ENCODE results near the gene MMEL1.
"Not testable (repeated sequence)": the region's sequence is repeated elsewhere in the genome, so short reads cannot be mapped to it uniquely, and the experiment has no call there.

MMEL1 gene

GRCh38 chr1:2557482-2558400 is 75.1 kb downstream of the MMEL1 start:
- Histone ChIP-seq H3K9me3 (ENCODE audit: control insufficient read depth in 1 of 2, low read length in 2 of 2) (no peaks in the 10 kb centered on the region), H3K27ac (ENCODE audit: low read depth, low read length) (peak overlapping the region; percentile 99), H3K4me3 (ENCODE audit: low read depth in 1 of 2, low read length in 2 of 2) (peak overlapping the region; percentile 96 to 98), H3K36me3 (ENCODE audit: control insufficient read depth in 1 of 2, insufficient read depth in 2 of 2, low read length in 2 of 2) (peaks cover 36 to 47% of the 10 kb centered on the region in 2 donors), H3K4me1 (ENCODE audit: control insufficient read depth in 1 of 2, insufficient read depth in 2 of 2, low read length in 2 of 2) (peaks cover 24 to 52% of the 10 kb centered on the region in 2 donors), H3K27me3 (ENCODE audit: control insufficient read depth in 1 of 2, insufficient read depth in 2 of 2, low read length in 2 of 2) (no peaks in the 10 kb centered on the region), H3K9ac (ENCODE audit: low read depth in 1 of 2, low read length in 2 of 2) (peak overlapping the region; percentile 99 to 100)

GRCh38 chr1:2556678-2557481 is 75.9 kb downstream of the MMEL1 start:
- Histone ChIP-seq H3K27ac (ENCODE audit: low read depth, low read length) (peak overlapping the region; percentile 99), H3K9ac (ENCODE audit: low read depth in 1 of 2, low read length in 2 of 2) (peak overlapping the region; percentile 99 to 100), H3K9me3 (ENCODE audit: control insufficient read depth in 1 of 2, low read length in 2 of 2) (no peaks in the 10 kb centered on the region), H3K4me1 (ENCODE audit: control insufficient read depth in 1 of 2, insufficient read depth in 2 of 2, low read length in 2 of 2) (peaks cover 24 to 52% of the 10 kb centered on the region in 2 donors), H3K27me3 (ENCODE audit: control insufficient read depth in 1 of 2, insufficient read depth in 2 of 2, low read length in 2 of 2) (no peaks in the 10 kb centered on the region), H3K4me3 (ENCODE audit: low read depth in 1 of 2, low read length in 2 of 2) (peak overlapping the region; percentile 96 to 98), H3K36me3 (ENCODE audit: control insufficient read depth in 1 of 2, insufficient read depth in 2 of 2, low read length in 2 of 2) (peaks cover 30 to 38% of the 10 kb centered on the region in 2 donors)

- Histone ChIP-seq H3K4me1 (ENCODE audit: control insufficient read depth in 1 of 2, insufficient read depth in 2 of 2, low read length in 2 of 2) (peaks cover 24 to 52% of the 10 kb centered on the region in 2 donors), H3K27ac (ENCODE audit: low read depth, low read length) (peak within 1 kb of the TSS; percentile 99), H3K36me3 (ENCODE audit: control insufficient read depth in 1 of 2, insufficient read depth in 2 of 2, low read length in 2 of 2) (peaks cover 24 to 32% of the 10 kb centered on the region in 2 donors), H3K27me3 (ENCODE audit: control insufficient read depth in 1 of 2, insufficient read depth in 2 of 2, low read length in 2 of 2) (no peaks in the 10 kb centered on the region), H3K9me3 (ENCODE audit: control insufficient read depth in 1 of 2, low read length in 2 of 2) (no peaks in the 10 kb centered on the region), H3K4me3 (ENCODE audit: low read depth in 1 of 2, low read length in 2 of 2) (peak within 1 kb of the TSS; percentile 96 to 98), H3K9ac (ENCODE audit: low read depth in 1 of 2, low read length in 2 of 2) (peak within 1 kb of the TSS; percentile 99 to 100)
Observed at GRCh38 chr1:2556277-2556677, 76.5 kb downstream of the MMEL1 start, which contains the start of gene TNFRSF14. Gene TNFRSF14, plus strand, starts transcription at chr1:2556371. Its CDS starts 294 bp downstream, at chr1:2556665.

- H3K9me3 ChIP-seq (ENCODE audit: control insufficient read depth in 1 of 2, low read length in 2 of 2), result no peaks in the 10 kb centered on the region
- peak overlapping the region; percentile 99 for H3K27ac ChIP-seq (ENCODE audit: low read depth, low read length)
- peaks cover 24 to 52% of the 10 kb centered on the region in 2 donors for H3K4me1 ChIP-seq (ENCODE audit: control insufficient read depth in 1 of 2, insufficient read depth in 2 of 2, low read length in 2 of 2)
- no peaks in the 10 kb centered on the region for H3K27me3 ChIP-seq (ENCODE audit: control insufficient read depth in 1 of 2, insufficient read depth in 2 of 2, low read length in 2 of 2)
- peak overlapping the region; percentile 96 to 98 for H3K4me3 ChIP-seq (ENCODE audit: low read depth in 1 of 2, low read length in 2 of 2)
- H3K36me3 ChIP-seq (ENCODE audit: control insufficient read depth in 1 of 2, insufficient read depth in 2 of 2, low read length in 2 of 2), result peaks cover 19 to 27% of the 10 kb centered on the region in 2 donors
- peak overlapping the region; percentile 99 to 100 for H3K9ac ChIP-seq (ENCODE audit: low read depth in 1 of 2, low read length in 2 of 2)
Observed at GRCh38 chr1:2555634-2556276, 77.1 kb downstream of the MMEL1 start.

- no peaks in the 10 kb centered on the region for H3K9me3 ChIP-seq (ENCODE audit: control insufficient read depth in 1 of 2, low read length in 2 of 2)
- peaks cover 15 to 18% of the 10 kb centered on the region in 2 donors for H3K36me3 ChIP-seq (ENCODE audit: control insufficient read depth in 1 of 2, insufficient read depth in 2 of 2, low read length in 2 of 2)
- peak overlapping the region; percentile 99 for H3K27ac ChIP-seq (ENCODE audit: low read depth, low read length)
- peak overlapping the region; percentile 99 to 100 for H3K9ac ChIP-seq (ENCODE audit: low read depth in 1 of 2, low read length in 2 of 2)
- H3K4me1 ChIP-seq (ENCODE audit: control insufficient read depth in 1 of 2, insufficient read depth in 2 of 2, low read length in 2 of 2), result peaks cover 24 to 52% of the 10 kb centered on the region in 2 donors
- no peaks in the 10 kb centered on the region for H3K27me3 ChIP-seq (ENCODE audit: control insufficient read depth in 1 of 2, insufficient read depth in 2 of 2, low read length in 2 of 2)
- H3K4me3 ChIP-seq (ENCODE audit: low read depth in 1 of 2, low read length in 2 of 2), result peak overlapping the region; percentile 96 to 98
Observed at GRCh38 chr1:2554621-2555387, 78.0 kb downstream of the MMEL1 start.

- H3K27ac ChIP-seq (ENCODE audit: low read depth, low read length), result no peak overlapping the region
- peak overlapping the region; percentile 99 to 100 for H3K9ac ChIP-seq (ENCODE audit: low read depth in 1 of 2, low read length in 2 of 2)
- H3K9me3 ChIP-seq (ENCODE audit: control insufficient read depth in 1 of 2, low read length in 2 of 2), result no peaks in the 10 kb centered on the region
- H3K36me3 ChIP-seq (ENCODE audit: control insufficient read depth in 1 of 2, insufficient read depth in 2 of 2, low read length in 2 of 2), result peaks cover 9 to 10% of the 10 kb centered on the region in 2 donors
- H3K4me3 ChIP-seq (ENCODE audit: low read depth in 1 of 2, low read length in 2 of 2), result peak overlapping the region; percentile 23 to 98
- peaks cover 27 to 49% of the 10 kb centered on the region in 2 donors for H3K4me1 ChIP-seq (ENCODE audit: control insufficient read depth in 1 of 2, insufficient read depth in 2 of 2, low read length in 2 of 2)
- no peaks in the 10 kb centered on the region for H3K27me3 ChIP-seq (ENCODE audit: control insufficient read depth in 1 of 2, insufficient read depth in 2 of 2, low read length in 2 of 2)
Observed at GRCh38 chr1:2553871-2554620, 78.8 kb downstream of the MMEL1 start.

GRCh38 chr1:2553076-2553475 is 79.7 kb downstream of the MMEL1 start:
- H3K36me3 ChIP-seq (ENCODE audit: control insufficient read depth in 1 of 2, insufficient read depth in 2 of 2, low read length in 2 of 2); H3K4me3 ChIP-seq (ENCODE audit: low read depth in 1 of 2, low read length in 2 of 2); H3K27ac ChIP-seq (ENCODE audit: low read depth, low read length); H3K9ac ChIP-seq (ENCODE audit: low read depth in 1 of 2, low read length in 2 of 2); H3K9me3 ChIP-seq (ENCODE audit: control insufficient read depth in 1 of 2, low read length in 2 of 2); H3K27me3 ChIP-seq (ENCODE audit: control insufficient read depth in 1 of 2, insufficient read depth in 2 of 2, low read length in 2 of 2): not testable (repeated sequence)
- H3K4me1 ChIP-seq (ENCODE audit: control insufficient read depth in 1 of 2, insufficient read depth in 2 of 2, low read length in 2 of 2), result peaks cover 24 to 48% of the 10 kb centered on the region in 2 donors

- H3K27ac ChIP-seq (ENCODE audit: low read depth, low read length), result no peak overlapping the region
- H3K9me3 ChIP-seq (ENCODE audit: control insufficient read depth in 1 of 2, low read length in 2 of 2), result no peaks in the 10 kb centered on the region
- H3K4me3 ChIP-seq (ENCODE audit: low read depth in 1 of 2, low read length in 2 of 2), result no peak overlapping the region
- no peaks in the 10 kb centered on the region for H3K27me3 ChIP-seq (ENCODE audit: control insufficient read depth in 1 of 2, insufficient read depth in 2 of 2, low read length in 2 of 2)
- H3K4me1 ChIP-seq (ENCODE audit: control insufficient read depth in 1 of 2, insufficient read depth in 2 of 2, low read length in 2 of 2), result peaks cover 26 to 48% of the 10 kb centered on the region in 2 donors
- H3K9ac ChIP-seq (ENCODE audit: low read depth in 1 of 2, low read length in 2 of 2), result no peak overlapping the region
- H3K36me3 ChIP-seq (ENCODE audit: control insufficient read depth in 1 of 2, insufficient read depth in 2 of 2, low read length in 2 of 2), result no peaks in the 10 kb centered on the region
Observed at GRCh38 chr1:2552189-2552588, 80.6 kb downstream of the MMEL1 start.

GRCh38 chr1:2551544-2551943 is 81.3 kb downstream of the MMEL1 start:
- not testable (repeated sequence) for H3K27me3 ChIP-seq (ENCODE audit: control insufficient read depth in 1 of 2, insufficient read depth in 2 of 2, low read length in 2 of 2); H3K27ac ChIP-seq (ENCODE audit: low read depth, low read length); H3K9me3 ChIP-seq (ENCODE audit: control insufficient read depth in 1 of 2, low read length in 2 of 2); H3K4me3 ChIP-seq (ENCODE audit: low read depth in 1 of 2, low read length in 2 of 2); H3K9ac ChIP-seq (ENCODE audit: low read depth in 1 of 2, low read length in 2 of 2); H3K36me3 ChIP-seq (ENCODE audit: control insufficient read depth in 1 of 2, insufficient read depth in 2 of 2, low read length in 2 of 2)
- peaks cover 26 to 50% of the 10 kb centered on the region in 2 donors for H3K4me1 ChIP-seq (ENCODE audit: control insufficient read depth in 1 of 2, insufficient read depth in 2 of 2, low read length in 2 of 2)
